Right atrium auricular region (tissue), 2 donors: Measurements from ENCODE around the gene SIRT4. TPM values are rescaled to one million over a fixed set of nuclear protein-coding genes. Genes with fewer than 3 reads are reported as not detected.

Source experiments
- DNase-seq: peaks from one replicate; pipeline ENCODE4 v3.0.0-alpha.2; 2019; ENCODE audit warnings: low spot score
- H3K27ac ChIP-seq, 2 donors: fragments of 200-600 bp; sonication (generic); 1 replicate in 1 of 2; 2 replicates in 1 of 2; pipeline ENCODE4 v1.5.1; 2016 to 2019
- H3K27me3 ChIP-seq, 2 donors: fragments of 200-600 bp; sonication (generic); one replicate each; pipeline versions ENCODE4 v1.5.1 to v1.6.0; 2017 to 2019
- H3K36me3 ChIP-seq: fragments of 200-600 bp; sonication (generic); one replicate; pipeline ENCODE4 v1.5.1; 2016
- H3K4me1 ChIP-seq, 2 donors: fragments of 200-600 bp; sonication (generic); one replicate each; pipeline versions ENCODE4 v1.5.1 to v1.6.0; 2017 to 2019
- H3K4me3 ChIP-seq, 2 donors: fragments of 200-600 bp; sonication (generic); 1 replicate in 1 of 2; 2 replicates in 1 of 2; pipeline ENCODE4 v1.5.1; 2017 to 2019; ENCODE audit warnings: mild to moderate bottlenecking in 1 of 2, moderate library complexity in 1 of 2
- H3K9me3 ChIP-seq, 2 donors: fragments of 200-600 bp; sonication (generic); one replicate each; pipeline ENCODE4 v1.5.1; 2019
- total RNA-seq, 2 donors: library from RNA; depleted of rRNA; stranded (reverse); fragments of >200 nt; gene quantifications; one replicate each; pipeline ENCODE4 v1.1.0, GENCODE V29; 2016
- TF ChIP-seq, protein P1 (sequence below), 2 donors: fragments of 200-600 bp; sonication (generic); IDR thresholded peaks; one replicate each; pipeline ENCODE4 v1.5.1; 2019; ENCODE audit warnings: antibody characterized with exemption in 2 of 2

The SIRT4 gene
- total RNA-seq, 2 donors from 2014 or later, result 3.1 to 5.6 TPM

DNA sequence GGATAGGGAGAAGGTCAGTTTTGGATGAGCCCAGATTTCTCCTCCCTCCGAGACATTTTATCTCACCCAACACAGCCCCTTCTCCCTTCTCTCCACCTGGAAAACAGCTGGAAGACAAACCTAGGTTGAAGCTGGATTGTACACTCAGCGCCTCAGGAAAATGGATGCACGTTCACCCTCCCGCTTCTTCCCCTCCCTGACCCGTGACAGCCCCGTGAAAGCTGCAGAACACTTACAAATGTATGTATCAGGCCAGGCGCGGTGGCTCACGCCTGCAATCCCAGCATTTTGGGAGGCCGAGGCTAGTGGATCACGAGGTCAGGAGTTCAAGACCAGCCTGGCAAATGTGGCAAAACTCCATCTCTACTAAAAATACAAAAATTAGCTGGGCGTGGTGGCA lies 14.6 kb upstream of the SIRT4 start:
- DNase-seq, result no peak
- TF ChIP-seq, protein P1, sequence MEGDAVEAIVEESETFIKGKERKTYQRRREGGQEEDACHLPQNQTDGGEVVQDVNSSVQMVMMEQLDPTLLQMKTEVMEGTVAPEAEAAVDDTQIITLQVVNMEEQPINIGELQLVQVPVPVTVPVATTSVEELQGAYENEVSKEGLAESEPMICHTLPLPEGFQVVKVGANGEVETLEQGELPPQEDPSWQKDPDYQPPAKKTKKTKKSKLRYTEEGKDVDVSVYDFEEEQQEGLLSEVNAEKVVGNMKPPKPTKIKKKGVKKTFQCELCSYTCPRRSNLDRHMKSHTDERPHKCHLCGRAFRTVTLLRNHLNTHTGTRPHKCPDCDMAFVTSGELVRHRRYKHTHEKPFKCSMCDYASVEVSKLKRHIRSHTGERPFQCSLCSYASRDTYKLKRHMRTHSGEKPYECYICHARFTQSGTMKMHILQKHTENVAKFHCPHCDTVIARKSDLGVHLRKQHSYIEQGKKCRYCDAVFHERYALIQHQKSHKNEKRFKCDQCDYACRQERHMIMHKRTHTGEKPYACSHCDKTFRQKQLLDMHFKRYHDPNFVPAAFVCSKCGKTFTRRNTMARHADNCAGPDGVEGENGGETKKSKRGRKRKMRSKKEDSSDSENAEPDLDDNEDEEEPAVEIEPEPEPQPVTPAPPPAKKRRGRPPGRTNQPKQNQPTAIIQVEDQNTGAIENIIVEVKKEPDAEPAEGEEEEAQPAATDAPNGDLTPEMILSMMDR (IDR thresholded peaks at IDR 0.05), result no peak
- Histone ChIP-seq H3K4me1 (peaks cover 0 to 7% of the 10 kb centered on the region in 2 donors), H3K4me3 (no peak overlapping the region), H3K9me3 (no peaks in the 10 kb centered on the region), H3K27ac (no peak overlapping the region), H3K36me3 (no peaks in the 10 kb centered on the region), H3K27me3 (no peaks in the 10 kb centered on the region)

GRCh38 chr12:120290609-120291305 lies 11.4 kb upstream of the SIRT4 start:
- H3K36me3 ChIP-seq, result no peaks in the 10 kb centered on the region
- H3K4me1 ChIP-seq, result peaks cover 0 to 12% of the 10 kb centered on the region in 2 donors
- TF ChIP-seq, protein P1 (IDR thresholded peaks at IDR 0.05), result no peak
- H3K27me3 ChIP-seq, result no peaks in the 10 kb centered on the region
- peak; percentile 62 for DNase-seq
- peak overlapping the region; percentile 43 to 58 for H3K4me3 ChIP-seq
- H3K9me3 ChIP-seq, result no peaks in the 10 kb centered on the region
- peak overlapping the region; percentile 94 to 98 for H3K27ac ChIP-seq

DNA sequence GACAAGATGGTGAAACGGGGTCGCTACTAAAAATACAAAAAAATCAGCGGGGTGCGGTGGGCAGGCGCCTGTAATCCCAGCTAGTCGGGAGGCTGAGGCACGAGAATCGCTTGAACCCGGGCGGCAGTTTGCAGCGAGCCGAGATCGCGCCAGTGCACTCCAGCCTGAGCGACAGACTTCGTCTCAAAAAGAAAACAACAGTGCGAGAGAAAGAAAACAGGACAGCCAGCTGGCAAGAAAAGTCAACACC lies 9.8 kb upstream of the SIRT4 start:
- no peaks in the 10 kb centered on the region for H3K36me3 ChIP-seq
- no peaks in the 10 kb centered on the region for H3K27me3 ChIP-seq
- TF ChIP-seq, protein P1 (IDR thresholded peaks at IDR 0.05), result no peak
- peak overlapping the region; percentile 94 to 98 for H3K27ac ChIP-seq
- H3K4me1 ChIP-seq, result peaks cover 0 to 12% of the 10 kb centered on the region in 2 donors
- no peak for DNase-seq
- H3K9me3 ChIP-seq, result no peaks in the 10 kb centered on the region
- peak overlapping the region; percentile 43 to 58 for H3K4me3 ChIP-seq

DNA sequence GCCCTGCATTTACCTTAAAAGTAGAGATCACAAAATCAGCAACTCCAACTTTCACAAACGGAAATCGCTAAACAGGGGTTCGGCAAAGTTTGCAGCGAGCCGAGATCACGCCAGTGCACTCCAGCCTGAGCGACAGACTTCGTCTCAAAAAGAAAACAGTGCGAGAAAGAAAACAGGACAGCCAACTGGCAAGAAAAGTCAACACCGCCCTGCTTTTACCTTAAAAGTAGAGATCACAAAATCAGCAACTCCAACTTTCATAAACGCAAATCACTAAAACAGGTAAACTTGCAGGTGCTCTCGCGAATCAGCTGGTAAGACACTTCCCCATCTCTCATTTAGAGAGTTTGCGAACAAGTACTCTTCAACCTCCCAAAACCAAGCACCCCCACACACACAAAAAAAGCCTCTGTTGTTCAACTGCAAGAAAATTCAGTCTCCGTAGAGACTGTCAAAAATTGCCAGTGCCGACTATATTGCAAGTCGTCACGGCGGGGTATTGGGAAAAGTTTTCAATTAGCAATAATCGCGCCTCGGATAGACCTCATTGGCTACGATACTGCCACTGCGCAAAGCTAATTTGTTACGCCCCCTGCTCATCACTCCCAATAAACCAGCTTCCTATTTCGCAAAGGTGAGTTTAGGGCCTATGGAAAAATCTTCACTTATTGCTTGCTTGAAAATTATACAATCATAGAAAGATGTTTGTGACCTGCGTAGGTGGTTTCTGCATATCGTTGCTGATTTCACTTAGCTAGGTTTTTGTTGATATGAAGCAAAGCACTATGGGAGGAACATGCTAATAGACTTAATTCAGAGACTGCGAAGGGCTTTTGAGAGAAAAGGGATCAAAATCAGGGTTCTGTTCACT lies 9.2 kb upstream of the SIRT4 start, which contains the start of gene RNU4-1:
Gene RNU4-1 (minus strand): TSS at position 577 of the 871 bp plus-strand sequence.
- TF ChIP-seq, protein P1 (IDR thresholded peaks at IDR 0.05), result no peak
- Histone ChIP-seq H3K9me3 (no peaks in the 10 kb centered on the region), H3K4me3 (peak within 1 kb of the TSS; percentile 43 to 58), H3K4me1 (peaks cover 0 to 12% of the 10 kb centered on the region in 2 donors), H3K27me3 (no peaks in the 10 kb centered on the region), H3K27ac (peak within 1 kb of the TSS; percentile 94 to 98), H3K36me3 (no peaks in the 10 kb centered on the region)
- peak; percentile 82 for DNase-seq

GRCh38 chr12:120314220-120314619 lies 12.1 kb downstream of the SIRT4 start:
- Histone ChIP-seq H3K9me3 (no peaks in the 10 kb centered on the region), H3K27ac (no peak overlapping the region), H3K4me3 (no peak overlapping the region), H3K27me3 (no peaks in the 10 kb centered on the region), H3K36me3 (no peaks in the 10 kb centered on the region), H3K4me1 (peaks cover 0 to 6% of the 10 kb centered on the region in 2 donors)
- TF ChIP-seq, protein P1 (IDR thresholded peaks at IDR 0.05), result no peak
- no peak for DNase-seq
